ES-I3 (cell line): Measurements from ENCODE around the gene CENPC.
"Not testable (repeated sequence)": the region's sequence is repeated elsewhere in the genome, so short reads cannot be mapped to it uniquely, and the experiment has no call there.

Experiments used
- H3K36me3 ChIP-seq: 2 replicates; pipeline ENCODE4 v1.6.1; 2013; ENCODE audit warnings: mild to moderate bottlenecking, low read length, control low read depth, moderate library complexity; ENCODE audit not compliant: insufficient read depth
- H3K4me1 ChIP-seq: 2 replicates; pipeline ENCODE4 v1.6.1; 2013; ENCODE audit warnings: mild to moderate bottlenecking, control low read depth, low read length; ENCODE audit not compliant: insufficient read depth
- H3K9ac ChIP-seq: 2 replicates; pipeline ENCODE4 v1.6.1; 2013; ENCODE audit warnings: low read depth, mild to moderate bottlenecking, low read length, moderate library complexity
- H3K9me3 ChIP-seq: 2 replicates; pipeline ENCODE4 v1.6.1; 2013; ENCODE audit warnings: mild to moderate bottlenecking, low read length, moderate library complexity; ENCODE audit not compliant: control insufficient read depth, insufficient read depth

CENPC gene

GRCh38 chr4:67475155-67475554 lies 70.1 kb downstream of the CENPC start:
- Histone ChIP-seq H3K9ac (no peak overlapping the region), H3K9me3 (no peaks in the 10 kb centered on the region), H3K4me1 (no peaks in the 10 kb centered on the region; the same call in 1 of the 2 replicates), H3K36me3 (no peaks in the 10 kb centered on the region; the same call in 1 of the 2 replicates)

DNA sequence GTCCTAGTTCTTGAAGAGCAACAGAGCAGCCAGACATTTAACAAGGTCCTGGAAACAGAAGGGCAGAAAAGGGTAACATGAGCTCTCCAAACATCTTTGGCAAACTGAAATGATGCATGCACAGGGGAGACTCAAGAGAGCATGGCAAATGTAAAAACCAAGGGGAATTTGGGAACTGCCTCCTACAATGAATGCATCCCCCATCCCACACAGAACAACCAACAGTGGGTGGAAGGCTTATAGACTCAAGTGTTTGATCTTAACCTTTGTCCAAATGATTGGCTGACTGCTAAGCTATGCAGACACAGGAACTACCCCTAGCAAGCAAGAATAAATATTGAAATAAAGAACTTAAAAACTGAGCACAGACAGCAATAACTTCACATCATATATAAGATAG lies 74.4 kb downstream of the CENPC start:
- H3K9ac ChIP-seq = no peak overlapping the region
- no peaks in the 10 kb centered on the region; the same call in 1 of the 2 replicates for H3K4me1 ChIP-seq

DNA sequence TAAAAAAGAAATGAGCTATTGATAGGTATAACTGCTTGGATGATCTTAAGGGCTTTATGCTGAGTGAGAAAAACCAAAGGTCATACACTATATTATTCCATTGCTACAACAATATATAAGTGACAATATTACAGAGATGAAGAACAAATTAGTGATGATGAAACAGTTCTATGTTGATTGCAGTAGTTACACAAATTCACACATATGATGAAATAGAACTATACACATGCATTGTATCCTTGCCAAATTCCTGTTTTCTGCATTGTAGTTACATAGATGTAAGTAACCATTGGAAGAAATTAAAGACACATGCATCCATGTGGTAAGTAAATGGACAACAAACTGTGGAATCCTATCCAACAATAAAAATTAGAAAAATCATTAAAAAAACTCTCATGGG lies 76.5 kb downstream of the CENPC start:
- no peaks in the 10 kb centered on the region; the same call in none of the 2 replicates for H3K36me3 ChIP-seq
- H3K9ac ChIP-seq = no peak overlapping the region
- no peaks in the 10 kb centered on the region for H3K9me3 ChIP-seq
- H3K4me1 ChIP-seq = peaks cover 4% of the 10 kb centered on the region; the same call in 1 of the 2 replicates

More for the DNA sequence above, 74.4 kb downstream of the CENPC start:
- Histone ChIP-seq H3K9me3 (no peaks in the 10 kb centered on the region), H3K36me3 (no peaks in the 10 kb centered on the region; the same call in none of the 2 replicates)

DNA sequence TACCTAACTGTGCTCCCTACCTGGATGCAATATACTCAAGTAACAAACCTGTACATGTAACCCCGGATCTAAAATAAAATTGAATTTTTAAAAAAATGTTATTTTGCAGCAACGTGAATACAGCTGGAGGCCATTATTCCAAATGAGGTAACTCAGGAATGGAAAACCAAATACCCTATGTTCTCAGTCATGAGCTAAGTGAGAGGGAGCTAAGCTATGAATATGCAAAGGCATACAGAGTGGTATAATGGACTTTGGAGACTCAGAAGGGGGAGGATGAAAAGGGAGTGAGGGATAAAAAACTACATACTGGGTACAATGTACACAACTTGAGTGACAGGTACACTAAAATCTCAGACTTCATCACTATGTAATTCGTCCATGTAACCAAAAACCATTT lies 78.6 kb downstream of the CENPC start:
- Histone ChIP-seq H3K4me1 (peaks cover 4% of the 10 kb centered on the region; the same call in 1 of the 2 replicates), H3K9me3 (no peaks in the 10 kb centered on the region), H3K9ac (no peak overlapping the region), H3K36me3 (no peaks in the 10 kb centered on the region; the same call in 1 of the 2 replicates)

DNA sequence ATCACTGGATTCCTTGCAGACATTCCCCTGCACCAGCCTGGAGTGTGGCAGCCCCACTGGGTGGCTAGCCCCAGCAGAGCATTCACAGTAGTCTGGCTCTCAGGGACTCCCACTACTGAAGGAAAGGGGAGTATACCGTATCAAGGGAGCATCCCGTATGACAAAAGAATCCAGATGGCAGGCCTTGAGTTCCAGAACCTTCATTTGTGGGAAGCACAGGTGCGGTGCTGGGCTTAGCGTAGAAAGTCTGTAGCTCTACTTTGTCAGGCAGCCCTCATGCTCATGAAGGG lies 79.6 kb downstream of the CENPC start:
- H3K9ac ChIP-seq = no peak overlapping the region
- H3K36me3 ChIP-seq = no peaks in the 10 kb centered on the region; the same call in 1 of the 2 replicates
- H3K4me1 ChIP-seq = peaks cover 4% of the 10 kb centered on the region; the same call in 1 of the 2 replicates
- H3K9me3 ChIP-seq = no peaks in the 10 kb centered on the region

GRCh38 chr4:67465032-67465762 lies 80.1 kb downstream of the CENPC start:
- no peaks in the 10 kb centered on the region for H3K9me3 ChIP-seq
- peaks cover 4% of the 10 kb centered on the region; the same call in 1 of the 2 replicates for H3K4me1 ChIP-seq
- no peak overlapping the region for H3K9ac ChIP-seq
- H3K36me3 ChIP-seq = no peaks in the 10 kb centered on the region; the same call in 1 of the 2 replicates

GRCh38 chr4:67460574-67460973 lies 84.7 kb downstream of the CENPC start:
- Histone ChIP-seq H3K9me3 (no peaks in the 10 kb centered on the region), H3K4me1 (peaks cover 4% of the 10 kb centered on the region; the same call in 1 of the 2 replicates), H3K9ac (no peak overlapping the region), H3K36me3 (no peaks in the 10 kb centered on the region)

GRCh38 chr4:67459164-67459563 lies 86.1 kb downstream of the CENPC start:
- Histone ChIP-seq H3K9ac (no peak overlapping the region), H3K36me3 (no peaks in the 10 kb centered on the region; the same call in 1 of the 2 replicates)

GRCh38 chr4:67456577-67457196 lies 88.6 kb downstream of the CENPC start:
- no peaks in the 10 kb centered on the region for H3K4me1 ChIP-seq
- no peak overlapping the region for H3K9ac ChIP-seq
- no peaks in the 10 kb centered on the region; the same call in 1 of the 2 replicates for H3K36me3 ChIP-seq
- H3K9me3 ChIP-seq = no peaks in the 10 kb centered on the region

More at GRCh38 chr4:67459164-67459563, 86.1 kb downstream of the CENPC start:
- Histone ChIP-seq H3K9me3 (no peaks in the 10 kb centered on the region), H3K4me1 (no peaks in the 10 kb centered on the region)

DNA sequence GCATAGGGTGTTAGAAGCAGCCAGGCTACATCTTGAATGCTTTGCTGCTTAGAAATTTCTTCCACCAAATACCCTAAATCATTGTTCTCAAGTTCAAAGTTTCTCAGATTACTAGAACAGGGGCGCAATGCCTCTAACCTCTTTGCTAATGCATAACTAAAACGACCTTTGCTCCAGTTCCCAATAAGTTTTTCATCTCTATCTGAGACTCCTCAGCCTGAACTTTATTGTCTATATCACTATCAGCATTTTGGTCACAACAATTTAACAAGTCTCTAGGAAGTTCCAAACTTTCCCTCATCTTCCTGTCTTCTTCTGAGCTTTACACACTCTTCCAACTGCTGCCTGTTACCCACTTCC lies 92.5 kb downstream of the CENPC start:
- not testable (repeated sequence) for H3K36me3 ChIP-seq, H3K9me3 ChIP-seq, H3K4me1 ChIP-seq, H3K9ac ChIP-seq

DNA sequence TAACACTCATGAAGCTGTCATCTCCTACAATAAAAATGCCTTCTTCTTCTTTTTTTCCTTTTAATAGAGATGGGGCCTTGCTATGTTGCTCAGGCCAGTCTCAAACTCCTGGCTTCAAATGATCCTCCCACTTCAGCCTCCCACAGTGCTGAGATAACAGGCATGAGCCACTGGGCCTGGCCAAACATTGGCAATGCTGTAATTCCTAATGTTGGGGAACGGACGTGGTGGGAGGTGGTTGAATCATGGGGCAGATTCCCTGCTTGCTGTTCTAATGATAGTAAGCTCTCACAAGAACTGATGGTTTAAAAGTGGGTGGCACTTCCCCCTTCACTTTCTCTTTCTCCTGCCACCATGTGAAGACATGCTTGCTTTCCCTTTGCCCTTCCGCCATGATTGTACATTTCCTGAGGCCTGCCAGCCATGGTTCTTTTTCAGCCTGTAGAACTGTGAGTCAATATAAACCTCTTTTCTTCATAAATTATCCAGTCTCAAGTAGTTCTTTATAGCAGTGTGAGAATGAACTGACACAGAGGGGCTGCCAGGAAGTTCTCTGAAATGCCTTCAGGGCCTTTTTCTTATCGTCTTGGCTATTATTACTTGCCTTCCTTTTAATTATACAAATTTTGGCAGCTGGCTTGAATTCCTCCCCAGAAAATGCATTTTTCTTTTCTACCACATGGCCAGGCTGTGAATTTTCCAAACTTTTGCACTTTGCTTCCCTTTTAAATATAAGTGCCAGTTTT lies 93.0 kb downstream of the CENPC start:
- no peaks in the 10 kb centered on the region; the same call in 1 of the 2 replicates for H3K36me3 ChIP-seq
- no peak overlapping the region for H3K9ac ChIP-seq
- H3K4me1 ChIP-seq = no peaks in the 10 kb centered on the region
- no peaks in the 10 kb centered on the region for H3K9me3 ChIP-seq

GRCh38 chr4:67451464-67451863 lies 93.8 kb downstream of the CENPC start:
- H3K4me1 ChIP-seq = no peaks in the 10 kb centered on the region
- no peak overlapping the region for H3K9ac ChIP-seq
- no peaks in the 10 kb centered on the region; the same call in 1 of the 2 replicates for H3K36me3 ChIP-seq
- H3K9me3 ChIP-seq = no peaks in the 10 kb centered on the region

GRCh38 chr4:67448621-67449020 lies 96.7 kb downstream of the CENPC start:
- Histone ChIP-seq H3K9me3 (no peaks in the 10 kb centered on the region), H3K4me1 (no peaks in the 10 kb centered on the region), H3K36me3 (no peaks in the 10 kb centered on the region), H3K9ac (no peak overlapping the region)

DNA sequence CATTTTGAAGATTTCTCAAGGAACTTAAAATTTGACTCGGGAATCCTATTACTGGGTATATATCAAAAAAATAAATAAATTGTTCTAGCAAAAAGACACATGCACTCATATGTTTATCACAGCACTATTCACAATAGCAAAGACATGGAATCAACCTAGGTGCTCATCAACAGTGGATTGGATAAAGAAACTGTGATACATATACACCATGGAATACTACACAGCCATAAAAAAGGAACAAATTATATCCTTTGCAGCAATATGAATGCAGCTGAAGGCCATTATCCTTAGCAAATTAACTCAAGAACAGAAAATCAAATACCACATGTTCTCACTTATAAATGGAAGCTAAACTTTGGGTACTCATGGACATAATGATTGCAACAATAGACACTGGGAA lies 97.4 kb downstream of the CENPC start:
- Histone ChIP-seq H3K36me3 (no peaks in the 10 kb centered on the region), H3K9ac (no peak overlapping the region), H3K9me3 (no peaks in the 10 kb centered on the region), H3K4me1 (no peaks in the 10 kb centered on the region)
